Measurements from ENCODE around the gene POFUT1.

POFUT1 gene

DNA sequence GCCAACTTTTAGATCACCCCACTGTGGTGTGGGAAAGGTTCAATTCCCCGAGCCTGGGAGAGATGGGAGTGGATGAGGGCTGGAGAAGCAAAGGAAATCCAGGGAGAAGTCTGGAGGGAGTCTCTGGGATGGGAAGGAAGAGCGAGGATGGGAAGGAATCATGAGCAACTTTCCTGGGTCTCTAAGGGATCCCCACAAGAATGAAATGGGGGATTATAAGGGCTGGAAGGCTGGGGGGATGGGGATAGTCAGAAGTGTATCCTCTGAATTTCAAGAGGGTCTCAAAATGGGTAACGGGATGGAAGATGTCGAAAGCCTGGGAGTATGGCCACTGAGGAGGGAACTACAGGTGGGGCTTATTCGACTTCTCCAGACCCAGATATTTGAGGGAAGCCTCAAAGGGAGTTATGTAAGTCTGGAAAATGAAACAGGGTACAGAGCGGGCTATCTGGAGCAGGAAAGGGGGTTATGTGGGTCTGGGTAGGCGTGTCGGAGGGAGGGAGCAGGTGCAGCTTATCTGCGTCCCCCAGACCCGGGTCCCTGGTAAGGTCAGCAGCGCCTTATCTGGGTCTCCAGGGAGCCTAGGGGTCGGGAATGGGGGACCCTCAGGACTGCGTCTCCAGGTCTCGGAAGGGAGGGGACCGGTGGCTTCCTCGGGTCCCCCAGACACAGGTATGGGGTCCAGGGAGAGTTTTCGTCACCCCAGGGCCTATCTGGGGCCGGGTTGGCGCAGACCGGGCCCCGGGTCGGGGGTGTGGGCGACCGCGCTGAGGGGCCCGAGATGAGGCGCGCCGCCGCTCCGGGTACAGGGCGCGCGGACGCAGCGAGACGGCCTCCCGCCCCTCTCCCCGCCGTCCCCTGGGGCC lies 687 bp upstream of the POFUT1 start:
- H3K27me3 Mint-ChIP-seq (ENCODE audit: low read depth): no peaks in the 10 kb centered on the region
- peaks cover 16% of the 10 kb centered on the region for H3K36me3 Mint-ChIP-seq (ENCODE audit: low read depth)
- TF ChIP-seq, protein P1, sequence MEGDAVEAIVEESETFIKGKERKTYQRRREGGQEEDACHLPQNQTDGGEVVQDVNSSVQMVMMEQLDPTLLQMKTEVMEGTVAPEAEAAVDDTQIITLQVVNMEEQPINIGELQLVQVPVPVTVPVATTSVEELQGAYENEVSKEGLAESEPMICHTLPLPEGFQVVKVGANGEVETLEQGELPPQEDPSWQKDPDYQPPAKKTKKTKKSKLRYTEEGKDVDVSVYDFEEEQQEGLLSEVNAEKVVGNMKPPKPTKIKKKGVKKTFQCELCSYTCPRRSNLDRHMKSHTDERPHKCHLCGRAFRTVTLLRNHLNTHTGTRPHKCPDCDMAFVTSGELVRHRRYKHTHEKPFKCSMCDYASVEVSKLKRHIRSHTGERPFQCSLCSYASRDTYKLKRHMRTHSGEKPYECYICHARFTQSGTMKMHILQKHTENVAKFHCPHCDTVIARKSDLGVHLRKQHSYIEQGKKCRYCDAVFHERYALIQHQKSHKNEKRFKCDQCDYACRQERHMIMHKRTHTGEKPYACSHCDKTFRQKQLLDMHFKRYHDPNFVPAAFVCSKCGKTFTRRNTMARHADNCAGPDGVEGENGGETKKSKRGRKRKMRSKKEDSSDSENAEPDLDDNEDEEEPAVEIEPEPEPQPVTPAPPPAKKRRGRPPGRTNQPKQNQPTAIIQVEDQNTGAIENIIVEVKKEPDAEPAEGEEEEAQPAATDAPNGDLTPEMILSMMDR (IDR thresholded peaks at IDR 0.05; ENCODE audit: unreplicated experiment in 3 of 3): no peak
- H3K27ac Mint-ChIP-seq: peak overlapping the region; percentile 62 to 98 (median 97)
- peak overlapping the region; percentile 98 to 100 (median 99) for H3K4me3 Mint-ChIP-seq
- H3K9me3 Mint-ChIP-seq: no peaks in the 10 kb centered on the region
- peaks cover 69% of the 10 kb centered on the region for H3K4me1 Mint-ChIP-seq

DNA sequence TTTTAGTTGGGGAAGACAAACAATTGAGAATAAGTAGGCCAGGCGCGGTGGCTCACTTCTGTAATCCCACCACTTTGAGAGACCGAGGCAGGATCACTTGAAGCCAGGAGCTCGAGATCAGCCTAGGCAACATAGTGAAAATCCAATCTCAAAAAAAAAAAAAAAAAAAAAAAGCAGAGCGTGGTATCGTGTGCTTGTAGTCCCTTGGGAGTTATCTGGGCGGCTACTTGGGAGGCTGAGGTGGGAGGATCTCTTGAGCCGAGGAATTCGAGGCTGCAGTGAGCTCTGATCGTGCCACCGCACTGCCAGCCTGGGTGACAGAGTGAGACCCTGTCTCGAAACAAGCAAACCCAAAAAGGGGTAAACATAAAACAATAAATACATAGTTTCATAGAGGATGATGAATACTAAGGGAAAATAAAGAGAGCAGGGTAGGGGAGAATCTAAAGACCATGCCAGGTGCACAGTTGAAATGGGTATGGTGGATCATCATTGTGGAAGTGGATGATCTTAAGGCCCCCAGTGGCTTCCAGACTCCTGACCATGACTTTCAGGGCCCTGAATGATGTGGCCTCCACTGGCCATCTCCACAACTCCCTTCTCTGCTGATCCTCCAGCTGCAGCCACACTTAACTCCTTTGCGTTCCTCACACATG lies 947 bp downstream of the POFUT1 start:
- Mint-ChIP-seq H3K36me3 (ENCODE audit: low read depth) (peaks cover 12% of the 10 kb centered on the region), H3K27me3 (ENCODE audit: low read depth) (no peaks in the 10 kb centered on the region), H3K27ac (peak overlapping the region; percentile 61 to 82 (median 75)), H3K4me1 (peaks cover 59% of the 10 kb centered on the region), H3K9me3 (no peaks in the 10 kb centered on the region), H3K4me3 (peak overlapping the region; percentile 86 to 90 (median 86))
- TF ChIP-seq, protein P1 (IDR thresholded peaks at IDR 0.05; ENCODE audit: unreplicated experiment in 3 of 3): no peak

DNA sequence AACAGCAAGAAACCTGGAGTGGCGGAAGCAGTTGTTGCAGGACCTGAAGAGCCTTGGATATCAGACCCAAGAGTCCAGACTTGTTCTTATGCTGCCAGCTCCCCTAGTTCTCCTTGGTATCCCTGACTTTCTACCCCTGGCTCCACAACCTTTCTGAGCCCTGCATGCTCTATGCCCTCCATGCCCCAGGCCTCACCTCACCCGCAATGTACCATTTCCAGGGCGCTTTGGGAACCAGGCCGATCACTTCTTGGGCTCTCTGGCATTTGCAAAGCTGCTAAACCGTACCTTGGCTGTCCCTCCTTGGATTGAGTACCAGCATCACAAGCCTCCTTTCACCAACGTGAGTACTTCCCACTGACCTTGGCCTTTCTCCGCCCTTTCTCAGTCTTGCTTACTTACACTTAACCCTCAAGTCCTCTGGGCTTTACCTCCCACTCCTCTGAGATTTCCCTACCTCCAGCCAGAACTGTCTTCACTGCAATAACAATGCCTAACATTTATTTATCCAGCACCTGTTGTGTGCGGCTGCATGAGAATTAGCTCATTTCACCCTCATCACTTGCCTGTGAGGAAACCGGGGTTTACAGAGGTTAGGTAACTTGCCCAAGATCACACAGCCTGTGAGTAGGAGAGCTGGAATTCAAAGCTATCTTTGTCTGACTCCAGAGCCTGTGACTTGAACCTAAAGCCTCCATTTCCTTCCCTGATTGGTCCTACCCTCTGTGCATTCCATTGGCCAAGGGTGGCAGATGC lies 2.3 kb downstream of the POFUT1 start:
- TF ChIP-seq, protein P1 (IDR thresholded peaks at IDR 0.05; ENCODE audit: unreplicated experiment in 3 of 3): no peak
- H3K27me3 Mint-ChIP-seq (ENCODE audit: low read depth): no peaks in the 10 kb centered on the region
- H3K36me3 Mint-ChIP-seq (ENCODE audit: low read depth): peaks cover 19% of the 10 kb centered on the region
- peak overlapping the region; percentile 61 to 90 (median 68) for H3K27ac Mint-ChIP-seq
- H3K9me3 Mint-ChIP-seq: no peaks in the 10 kb centered on the region
- peaks cover 45% of the 10 kb centered on the region for H3K4me1 Mint-ChIP-seq
- H3K4me3 Mint-ChIP-seq: peak overlapping the region; percentile 74 to 90 (median 86)

DNA sequence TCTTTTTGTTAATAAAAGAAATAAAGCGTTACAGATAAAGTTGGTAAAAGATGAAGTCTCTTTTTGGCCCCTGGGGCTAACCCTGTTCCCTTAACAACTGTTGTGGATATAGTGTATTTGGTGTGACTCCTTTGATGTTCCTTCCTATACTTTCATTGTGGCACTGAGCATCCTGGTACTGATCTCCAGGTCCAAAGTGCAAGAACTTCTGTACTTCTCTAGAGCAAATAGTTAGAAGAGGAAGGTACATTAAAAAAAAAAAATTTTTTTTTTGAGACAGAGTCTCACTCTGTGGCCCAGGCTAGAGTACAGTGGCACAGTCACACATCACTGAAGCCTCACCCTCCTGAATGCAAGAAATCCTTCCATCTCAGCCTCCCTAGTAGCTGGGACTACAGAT lies 6.2 kb downstream of the POFUT1 start:
- Mint-ChIP-seq H3K27me3 (ENCODE audit: low read depth) (no peaks in the 10 kb centered on the region), H3K9me3 (no peaks in the 10 kb centered on the region), H3K4me1 (peaks cover 20% of the 10 kb centered on the region), H3K27ac (no peak overlapping the region), H3K4me3 (no peak overlapping the region), H3K36me3 (ENCODE audit: low read depth) (peaks cover 46% of the 10 kb centered on the region)
- TF ChIP-seq, protein P1 (IDR thresholded peaks at IDR 0.05; ENCODE audit: unreplicated experiment in 3 of 3): no peak

DNA sequence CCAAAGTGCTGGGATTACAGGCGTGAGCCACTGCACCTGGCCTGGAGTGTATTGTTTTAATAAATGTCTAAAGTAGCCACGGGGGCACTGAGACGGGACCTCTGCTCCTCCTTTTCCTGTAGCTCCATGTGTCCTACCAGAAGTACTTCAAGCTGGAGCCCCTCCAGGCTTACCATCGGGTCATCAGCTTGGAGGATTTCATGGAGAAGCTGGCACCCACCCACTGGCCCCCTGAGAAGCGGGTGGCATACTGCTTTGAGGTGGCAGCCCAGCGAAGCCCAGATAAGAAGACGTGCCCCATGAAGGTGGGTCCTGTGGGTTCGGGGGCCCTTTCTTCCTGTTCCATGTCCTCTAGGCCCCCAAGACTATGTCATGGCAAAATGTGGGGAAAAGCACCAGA lies 7.5 kb downstream of the POFUT1 start:
- Mint-ChIP-seq H3K9me3 (no peaks in the 10 kb centered on the region), H3K4me1 (peaks cover 8% of the 10 kb centered on the region), H3K27ac (no peak overlapping the region), H3K27me3 (ENCODE audit: low read depth) (no peaks in the 10 kb centered on the region), H3K36me3 (ENCODE audit: low read depth) (peaks cover 56% of the 10 kb centered on the region), H3K4me3 (no peak overlapping the region)
- TF ChIP-seq, protein P1 (IDR thresholded peaks at IDR 0.05; ENCODE audit: unreplicated experiment in 3 of 3): no peak
